ENCODE data around the gene P2RX4. TPM values are rescaled to one million over a fixed set of nuclear protein-coding genes. Genes with fewer than 3 reads are reported as not detected.
A peak's percentile ranks its signal among the peaks of the same experiment; 100 is the strongest.

P2RX4 gene
- total and polyA plus RNA-seq, 2 donors (not counting 1 experiment from before 2014, with no cell fraction given): 30.4 to 31.9 TPM

DNA sequence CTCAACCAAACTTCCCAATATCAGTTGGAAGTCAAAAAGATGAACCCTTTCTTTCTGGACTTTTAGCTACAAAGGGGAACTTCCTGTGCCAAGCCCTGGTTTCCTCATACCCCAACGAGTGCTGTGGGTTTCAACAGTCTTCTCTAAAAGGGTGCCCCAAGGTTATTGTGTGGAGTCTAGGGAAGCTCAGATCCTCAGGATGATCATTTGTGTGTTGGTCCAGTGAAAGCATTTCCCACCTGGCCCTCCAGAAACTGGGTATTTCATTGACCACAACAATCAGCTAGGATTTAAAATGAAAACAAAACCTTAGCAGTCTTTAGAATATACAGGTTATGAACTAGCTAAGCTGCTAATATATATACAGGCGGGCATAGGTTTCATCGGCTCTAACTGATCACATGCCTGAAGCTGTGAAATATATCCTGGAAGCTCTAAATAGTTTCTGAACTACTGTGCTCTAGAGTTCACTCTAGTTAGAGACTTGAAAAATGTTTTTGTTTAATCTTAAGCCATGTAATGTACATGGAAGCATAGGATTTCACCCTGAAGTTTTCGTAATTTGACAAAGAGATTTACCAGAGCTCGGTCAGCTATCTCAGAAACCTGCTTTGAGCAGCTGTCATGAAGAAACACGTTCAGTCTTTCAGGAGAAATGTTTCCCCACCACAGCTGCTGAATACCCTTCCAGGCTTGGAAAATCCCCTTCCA lies 29.6 kb downstream of the P2RX4 start:
- CTCF ChIA-PET: interaction anchor here (1.0 to 3.9 kb wide), 4 partner anchors 9 to 130 kb away, joined by 3 to 22 read pairs (median 4); no protein-coding TSS in a partner anchor
- Histone ChIP-seq H3K4me3 (ENCODE audit: control extremely low read depth in 1 of 5, extremely low read depth in 1 of 5, insufficient read depth in 1 of 5, low read depth in 2 of 5, low read length in 4 of 5) (no peak overlapping the region), H3K27me3 (replicated peaks in 1 of 4; ENCODE audit: control extremely low read depth in 1 of 4, control insufficient read depth in 3 of 4, insufficient read depth in 4 of 4, low read length in 3 of 4) (no peaks in the 10 kb centered on the region), H4K20me1 (ENCODE audit: control insufficient read depth, insufficient read depth, low read length, poor library complexity, severe bottlenecking) (no peaks in the 10 kb centered on the region), H2AFZ (ENCODE audit: insufficient read depth, low read depth, low read length, poor library complexity, severe bottlenecking) (peak overlapping the region; percentile 12), H3K4me1 (ENCODE audit: control insufficient read depth in 2 of 2, insufficient read depth in 2 of 2, low read length in 2 of 2) (peaks cover 26 to 31% of the 10 kb centered on the region in 2 donors), H3K4me2 (replicated peaks; ENCODE audit: low read depth, low read length, poor library complexity, severe bottlenecking) (no peak overlapping the region), H3K79me2 (ENCODE audit: control insufficient read depth, insufficient read depth, low read length) (no peaks in the 10 kb centered on the region), H3K36me3 (replicated peaks in 1 of 2; ENCODE audit: control extremely low read depth in 1 of 2, control insufficient read depth in 1 of 2, extremely low read depth in 1 of 2, insufficient read depth in 2 of 2, low read length in 1 of 2) (peaks cover 0 to 6% of the 10 kb centered on the region in 2 experiments), H3K9ac (ENCODE audit: low read length) (no peak overlapping the region), H3K9me3 (ENCODE audit: control extremely low read depth in 1 of 3, control insufficient read depth in 2 of 3, insufficient read depth in 1 of 3, low read length in 2 of 3) (no peaks in the 10 kb centered on the region), H3K27ac (ENCODE audit: low read length in 2 of 2) (peak overlapping the region; percentile 62 to 66)
- no peaks in the 10 kb centered on the region for H3K9me3 Mint-ChIP-seq (ENCODE audit: insufficient read depth)
- DNase-seq (no peak), ATAC-seq (ENCODE audit: low read depth) (no peak)
- H3K27me3 Mint-ChIP-seq: no peaks in the 10 kb centered on the region
- intact Hi-C loops (cut with micrococcal nuclease): loop anchor here (1.0 to 2.0 kb wide), 3 partner anchors 9 to 57 kb away; partner anchors contain the start of genes CAMKK2 and P2RX4
- POLR2A ChIA-PET: interaction anchor here (0.5 to 0.8 kb wide), 4 partner anchors 9 to 130 kb away, joined by 3 to 9 read pairs (median 6); no protein-coding TSS in a partner anchor
- TF ChIP-seq, protein P1, sequence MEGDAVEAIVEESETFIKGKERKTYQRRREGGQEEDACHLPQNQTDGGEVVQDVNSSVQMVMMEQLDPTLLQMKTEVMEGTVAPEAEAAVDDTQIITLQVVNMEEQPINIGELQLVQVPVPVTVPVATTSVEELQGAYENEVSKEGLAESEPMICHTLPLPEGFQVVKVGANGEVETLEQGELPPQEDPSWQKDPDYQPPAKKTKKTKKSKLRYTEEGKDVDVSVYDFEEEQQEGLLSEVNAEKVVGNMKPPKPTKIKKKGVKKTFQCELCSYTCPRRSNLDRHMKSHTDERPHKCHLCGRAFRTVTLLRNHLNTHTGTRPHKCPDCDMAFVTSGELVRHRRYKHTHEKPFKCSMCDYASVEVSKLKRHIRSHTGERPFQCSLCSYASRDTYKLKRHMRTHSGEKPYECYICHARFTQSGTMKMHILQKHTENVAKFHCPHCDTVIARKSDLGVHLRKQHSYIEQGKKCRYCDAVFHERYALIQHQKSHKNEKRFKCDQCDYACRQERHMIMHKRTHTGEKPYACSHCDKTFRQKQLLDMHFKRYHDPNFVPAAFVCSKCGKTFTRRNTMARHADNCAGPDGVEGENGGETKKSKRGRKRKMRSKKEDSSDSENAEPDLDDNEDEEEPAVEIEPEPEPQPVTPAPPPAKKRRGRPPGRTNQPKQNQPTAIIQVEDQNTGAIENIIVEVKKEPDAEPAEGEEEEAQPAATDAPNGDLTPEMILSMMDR (IDR thresholded peaks at IDR 0.05): no peak
- TF ChIP-seq EZH2 (IDR thresholded peaks at IDR 0.05; ENCODE audit: borderline replicate concordance, insufficient read depth, low read depth, low read length, poor library complexity, severe bottlenecking): no peak
- H3K4me3 Mint-ChIP-seq: peak overlapping the region; percentile 83
- peaks cover 32% of the 10 kb centered on the region for H3K4me1 Mint-ChIP-seq
- 72% methylated on average over 4 of the region's 6 CpGs for WGBS (ENCODE audit: insufficient coverage)
- H3K27ac Mint-ChIP-seq: peak overlapping the region; percentile 92

DNA sequence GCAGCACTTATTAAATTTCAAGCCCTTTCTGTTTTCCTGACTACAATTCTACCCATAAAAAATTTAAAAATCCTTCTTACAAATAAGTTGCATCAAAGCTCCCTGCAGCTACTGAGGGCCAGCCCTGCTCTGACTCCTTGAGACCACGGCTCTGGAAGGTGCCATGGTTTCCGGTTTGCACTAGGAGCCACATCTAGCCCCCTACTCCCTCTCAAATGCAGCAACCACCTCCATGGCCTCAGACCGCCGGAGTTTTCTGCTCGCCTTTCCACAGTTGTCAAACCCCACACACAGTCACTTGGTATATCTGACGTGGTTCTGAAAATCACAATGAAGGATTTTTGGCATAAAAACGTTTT lies 30.1 kb downstream of the P2RX4 start:
- CTCF ChIA-PET: interaction anchor here (1.0 to 3.9 kb wide), 4 partner anchors 9 to 130 kb away, joined by 3 to 22 read pairs (median 4); no protein-coding TSS in a partner anchor
- Mint-ChIP-seq H3K4me3 (peak overlapping the region; percentile 83), H3K27me3 (no peaks in the 10 kb centered on the region), H3K27ac (peak overlapping the region; percentile 92), H3K4me1 (peaks cover 32% of the 10 kb centered on the region), H3K9me3 (ENCODE audit: insufficient read depth) (no peaks in the 10 kb centered on the region)
- no peaks in the 10 kb centered on the region for H3K27me3 ChIP-seq (replicated peaks in 1 of 4; ENCODE audit: control extremely low read depth in 1 of 4, control insufficient read depth in 3 of 4, insufficient read depth in 4 of 4, low read length in 3 of 4)
- intact Hi-C loops (cut with micrococcal nuclease): loop anchor here (1.0 to 2.0 kb wide), 3 partner anchors 10 to 57 kb away; partner anchors contain the start of genes CAMKK2 and P2RX4
- H4K20me1 ChIP-seq (ENCODE audit: control insufficient read depth, insufficient read depth, low read length, poor library complexity, severe bottlenecking): no peaks in the 10 kb centered on the region
- POLR2A ChIA-PET: no interaction called here
- peak overlapping the region; percentile 56 for H3K9ac ChIP-seq (ENCODE audit: low read length)
- DNase-seq: no peak
- 81% methylated on average over 7 of the region's 7 CpGs for WGBS (ENCODE audit: insufficient coverage)
- TF ChIP-seq, protein P1 (IDR thresholded peaks at IDR 0.05): no peak
- no peak for TF ChIP-seq EZH2 (IDR thresholded peaks at IDR 0.05; ENCODE audit: borderline replicate concordance, insufficient read depth, low read depth, low read length, poor library complexity, severe bottlenecking)
- H3K4me3 ChIP-seq (ENCODE audit: control extremely low read depth in 1 of 5, extremely low read depth in 1 of 5, insufficient read depth in 1 of 5, low read depth in 2 of 5, low read length in 4 of 5): peak overlapping the region in 2 of 5 experiments; percentile 25 to 41
- H2AFZ ChIP-seq (ENCODE audit: insufficient read depth, low read depth, low read length, poor library complexity, severe bottlenecking): peak overlapping the region; percentile 80
- peak overlapping the region; percentile 62 to 66 for H3K27ac ChIP-seq (ENCODE audit: low read length in 2 of 2)
- H3K36me3 ChIP-seq (replicated peaks in 1 of 2; ENCODE audit: control extremely low read depth in 1 of 2, control insufficient read depth in 1 of 2, extremely low read depth in 1 of 2, insufficient read depth in 2 of 2, low read length in 1 of 2): peaks cover 0 to 6% of the 10 kb centered on the region in 2 experiments
- H3K4me2 ChIP-seq (replicated peaks; ENCODE audit: low read depth, low read length, poor library complexity, severe bottlenecking): peak overlapping the region; percentile 70
- ATAC-seq (ENCODE audit: low read depth): no peak
- H3K4me1 ChIP-seq (ENCODE audit: control insufficient read depth in 2 of 2, insufficient read depth in 2 of 2, low read length in 2 of 2): peaks cover 26 to 31% of the 10 kb centered on the region in 2 donors
- no peaks in the 10 kb centered on the region for H3K9me3 ChIP-seq (ENCODE audit: control extremely low read depth in 1 of 3, control insufficient read depth in 2 of 3, insufficient read depth in 1 of 3, low read length in 2 of 3)
- no peaks in the 10 kb centered on the region for H3K79me2 ChIP-seq (ENCODE audit: control insufficient read depth, insufficient read depth, low read length)

Measured in B cell (primary cell).